Peyer's patch (tissue), 4 donors: ENCODE measurements around the gene GNL3.

Experiments
- CTCF ChIP-seq, 6 experiments: fragments of 450-650 bp in 4 of 6; fragments of 200-600 bp in 2 of 6; sonication (generic) in 1 of 6; IDR thresholded peaks; one replicate each; pipeline ENCODE4 v1.5.1; 2017 to 2019; ENCODE audit warnings: antibody characterized with exemption in 6 of 6, mild to moderate bottlenecking in 3 of 6, moderate library complexity in 1 of 6
- POLR2A ChIP-seq, 2 donors: fragments of 450-650 bp; IDR thresholded peaks; one replicate each; pipeline ENCODE4 v1.5.1; 2017; ENCODE audit warnings: antibody characterized with exemption in 2 of 2, mild to moderate bottlenecking in 2 of 2, moderate library complexity in 2 of 2

- TF ChIP-seq CTCF (IDR thresholded peaks at IDR 0.05), result no peak
- TF ChIP-seq POLR2A (IDR thresholded peaks at IDR 0.05), result no peak
Measured at GRCh38 chr3:52670621-52671521, 15.0 kb upstream of the GNL3 start.
